Measurements from ENCODE around the gene PCARE. TPM values are rescaled to one million over a fixed set of nuclear protein-coding genes. Genes with fewer than 3 reads are reported as not detected.

The PCARE gene
- total RNA-seq, 4 donors from 2014 or later = not detected

DNA sequence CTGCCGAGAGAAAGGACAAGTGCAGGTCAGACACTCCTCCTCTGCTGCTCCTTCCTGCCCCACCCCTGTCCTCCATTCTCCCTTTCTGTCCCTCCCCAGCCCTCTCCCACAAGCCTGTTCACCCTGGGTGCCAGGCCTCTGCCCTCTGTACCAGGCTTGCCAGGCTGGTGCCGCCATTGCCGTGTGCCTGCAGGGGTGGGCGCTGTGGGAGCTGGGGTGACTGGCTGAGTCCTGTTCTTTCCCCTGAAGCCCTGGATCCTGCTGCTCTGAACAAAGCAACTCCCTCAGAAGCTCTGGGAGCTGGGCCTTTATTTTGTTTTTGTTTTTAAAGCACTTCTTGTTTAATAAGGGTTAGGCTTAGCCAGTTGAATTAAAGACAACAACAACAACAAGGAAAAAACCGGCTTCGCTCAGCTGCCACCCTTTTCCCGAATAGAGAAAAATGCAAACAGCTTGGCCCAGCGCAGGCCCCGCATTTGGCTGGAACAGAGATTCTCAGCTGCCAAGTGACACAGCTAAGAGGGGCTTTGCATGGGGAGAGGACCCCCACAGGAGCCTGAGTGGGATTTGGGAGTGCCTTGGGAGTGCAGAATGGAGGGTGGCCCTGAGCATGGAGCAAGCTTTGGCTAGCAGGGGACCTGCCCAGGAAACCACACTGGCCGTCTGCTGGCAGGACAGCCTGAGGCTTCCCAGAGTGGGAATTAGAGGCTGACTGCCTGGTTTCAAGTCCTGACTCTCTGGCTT is 9.1 kb downstream of the PCARE start:
- no peaks in the 10 kb centered on the region for H3K36me3 ChIP-seq
- H3K27me3 ChIP-seq = no peaks in the 10 kb centered on the region
- intact Hi-C loops (cut with DNase I; ENCODE audit: low total_unique reads) = no loop called here
- H3K27ac ChIP-seq = no peak overlapping the region
- H3K4me1 ChIP-seq = no peaks in the 10 kb centered on the region
- TF ChIP-seq POLR2A (IDR thresholded peaks at IDR 0.05) (no peak), CTCF (IDR thresholded peaks at IDR 0.05) (no peak)
- DNase-seq = no peak
- no peaks in the 10 kb centered on the region for H3K9me3 ChIP-seq
- H3K4me3 ChIP-seq = no peak overlapping the region

GRCh38 chr2:29064746-29065067 is 9.6 kb downstream of the PCARE start:
- Histone ChIP-seq H3K4me3 (no peak overlapping the region), H3K27ac (no peak overlapping the region), H3K4me1 (no peaks in the 10 kb centered on the region), H3K36me3 (no peaks in the 10 kb centered on the region), H3K9me3 (no peaks in the 10 kb centered on the region), H3K27me3 (no peaks in the 10 kb centered on the region)
- no peak for DNase-seq
- intact Hi-C loops (cut with DNase I; ENCODE audit: low total_unique reads) = no loop called here
- no peak for TF ChIP-seq CTCF (IDR thresholded peaks at IDR 0.05)
- TF ChIP-seq POLR2A (IDR thresholded peaks at IDR 0.05) = no peak

GRCh38 chr2:29064346-29064715 is 10.0 kb downstream of the PCARE start:
- TF ChIP-seq POLR2A (IDR thresholded peaks at IDR 0.05) = no peak
- TF ChIP-seq CTCF (IDR thresholded peaks at IDR 0.05) = no peak

DNA sequence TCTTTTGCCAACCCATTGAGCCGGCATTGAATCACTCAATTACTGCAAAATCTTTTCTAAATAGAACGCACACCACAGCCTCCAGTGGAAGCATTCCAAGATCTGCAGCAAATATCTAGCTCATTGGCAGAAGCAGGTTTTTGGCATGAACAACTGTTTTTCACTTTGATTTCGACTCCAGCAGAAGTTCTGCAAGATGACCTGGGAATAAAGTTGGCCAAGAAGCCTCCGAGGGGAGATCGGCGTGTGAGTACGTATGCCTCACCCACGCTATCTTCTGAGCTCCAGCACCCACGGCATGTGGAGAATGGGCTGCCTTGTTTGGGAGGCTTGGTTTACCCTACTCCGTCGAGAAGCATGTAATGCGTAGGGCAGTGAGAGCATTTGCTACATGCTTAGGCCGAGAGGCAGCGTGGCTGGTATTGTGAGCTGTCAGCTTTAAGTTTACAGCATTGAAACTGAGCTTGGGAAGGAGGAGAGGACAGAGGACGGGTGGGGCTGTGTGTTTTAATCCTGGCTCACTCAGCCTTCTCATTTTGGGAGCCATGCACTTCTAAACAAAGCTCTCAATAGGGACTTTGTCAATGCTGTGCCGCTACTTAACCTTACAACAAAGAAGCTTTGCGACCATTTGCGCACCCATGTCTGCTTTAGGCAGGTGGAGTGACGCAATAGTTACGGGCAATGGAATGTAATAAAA is 10.5 kb downstream of the PCARE start:
- H3K36me3 ChIP-seq = no peaks in the 10 kb centered on the region
- no peaks in the 10 kb centered on the region for H3K4me1 ChIP-seq
- no peak overlapping the region for H3K4me3 ChIP-seq
- intact Hi-C loops (cut with DNase I; ENCODE audit: low total_unique reads) = no loop called here
- DNase-seq = no peak
- H3K9me3 ChIP-seq = no peaks in the 10 kb centered on the region
- TF ChIP-seq POLR2A (IDR thresholded peaks at IDR 0.05) (no peak), CTCF (IDR thresholded peaks at IDR 0.05) (no peak)
- no peaks in the 10 kb centered on the region for H3K27me3 ChIP-seq
- no peak overlapping the region for H3K27ac ChIP-seq

More at GRCh38 chr2:29064346-29064715, 10.0 kb downstream of the PCARE start:
- intact Hi-C loops (cut with DNase I; ENCODE audit: low total_unique reads) = no loop called here
- H3K27me3 ChIP-seq = no peaks in the 10 kb centered on the region
- H3K4me3 ChIP-seq = no peak overlapping the region
- H3K36me3 ChIP-seq = no peaks in the 10 kb centered on the region
- no peaks in the 10 kb centered on the region for H3K4me1 ChIP-seq
- no peaks in the 10 kb centered on the region for H3K9me3 ChIP-seq
- no peak for DNase-seq
- H3K27ac ChIP-seq = no peak overlapping the region

DNA sequence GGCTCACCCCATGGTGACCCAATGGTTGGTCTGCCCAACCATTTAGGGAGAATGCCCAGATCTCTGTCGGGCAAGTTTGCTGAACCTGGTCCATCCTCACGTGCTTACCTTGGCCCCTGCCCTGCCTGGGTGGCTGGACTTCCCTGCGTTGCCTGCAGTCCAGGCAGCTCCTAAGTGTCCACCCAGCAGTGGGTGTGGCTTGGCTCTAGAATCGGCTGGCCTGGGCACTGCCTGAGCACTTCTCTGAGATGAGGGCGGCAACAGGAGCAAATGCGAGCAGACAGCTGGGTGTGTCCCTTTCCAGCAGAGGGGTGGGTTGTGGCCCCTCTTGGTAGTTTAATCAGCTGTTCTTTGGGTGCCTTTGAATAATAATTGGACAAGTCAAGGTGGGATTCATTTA is 11.3 kb downstream of the PCARE start:
- DNase-seq = no peak

More for the DNA sequence above, 11.3 kb downstream of the PCARE start:
- TF ChIP-seq CTCF (IDR thresholded peaks at IDR 0.05) (no peak), POLR2A (IDR thresholded peaks at IDR 0.05) (no peak)
- Histone ChIP-seq H3K4me3 (no peak overlapping the region), H3K4me1 (no peaks in the 10 kb centered on the region), H3K27me3 (no peaks in the 10 kb centered on the region), H3K9me3 (no peaks in the 10 kb centered on the region), H3K36me3 (no peaks in the 10 kb centered on the region), H3K27ac (no peak overlapping the region)
- intact Hi-C loops (cut with DNase I; ENCODE audit: low total_unique reads) = no loop called here
